NCI-H2107 treated with DMSO at 0.1 percent for 48 hours (cell line): Measurements from ENCODE around the gene PADI2.

ENCODE experiments used
- DNase-seq: peaks from one replicate; lab custom pipeline; 2025; ENCODE audit not compliant: unreplicated experiment; lab: John Stamatoyannopoulos, UW

PADI2 gene

GRCh38 chr1:17119076-17119772 is at the start of gene PADI2:
Gene PADI2, minus strand, starts transcription at chr1:17119451. Its CDS starts 80 bp downstream, at chr1:17119371.
- DNase-seq, result no peak

DNA sequence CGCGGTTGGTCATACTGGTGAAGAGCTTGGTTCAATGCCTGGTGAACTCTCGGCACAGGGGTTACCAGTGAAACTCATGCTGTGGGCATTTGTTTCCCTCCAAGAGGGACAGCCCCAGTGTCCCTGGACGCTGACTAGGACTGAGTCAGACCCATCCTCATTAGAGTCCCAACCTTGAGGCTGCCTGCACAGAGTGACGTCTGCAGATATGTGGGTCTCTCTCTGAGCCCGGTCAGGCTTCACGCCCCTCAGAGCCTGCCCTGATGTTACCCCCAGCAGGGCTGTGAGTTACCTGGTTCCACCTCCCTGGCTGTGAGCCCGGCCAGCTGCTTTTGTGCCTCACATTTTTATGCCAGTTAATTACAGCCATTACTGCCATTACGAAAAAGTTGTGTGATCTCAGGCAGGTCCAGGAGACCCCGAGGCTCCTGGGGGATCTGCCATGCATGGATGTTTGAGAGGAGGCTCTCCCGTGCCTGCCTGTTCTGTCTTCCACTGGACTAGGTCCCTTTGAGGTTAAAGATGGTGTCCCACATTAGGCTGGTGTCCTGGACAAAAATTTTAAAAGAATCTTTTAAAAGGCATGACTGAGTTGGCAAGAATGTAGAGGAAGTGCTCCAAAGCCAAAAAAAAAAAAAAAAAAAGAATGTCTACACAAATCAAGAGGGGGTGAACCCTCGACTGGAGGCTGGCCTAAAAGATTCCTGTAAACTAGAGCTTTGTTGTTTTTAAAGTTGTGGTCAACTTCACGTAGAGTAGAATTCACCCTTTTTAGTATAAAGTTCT is 49.0 kb upstream of the PADI2 start:
- DNase-seq, result no peak

DNA sequence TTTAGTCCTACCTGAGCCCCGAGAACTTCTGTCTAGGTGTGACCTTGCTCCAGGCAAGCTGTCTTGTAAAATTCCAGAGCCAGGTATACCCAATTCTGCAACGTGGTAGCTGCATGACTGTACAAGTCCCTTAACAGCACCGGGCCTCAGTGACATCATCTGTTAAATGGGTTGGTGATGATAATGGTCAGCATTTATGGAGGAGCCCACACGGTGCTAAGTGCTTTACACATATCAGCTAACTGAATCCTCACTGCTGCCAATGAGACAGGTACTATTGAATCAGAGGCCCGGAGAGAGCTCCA is 48.5 kb upstream of the PADI2 start:
- DNase-seq, result no peak

DNA sequence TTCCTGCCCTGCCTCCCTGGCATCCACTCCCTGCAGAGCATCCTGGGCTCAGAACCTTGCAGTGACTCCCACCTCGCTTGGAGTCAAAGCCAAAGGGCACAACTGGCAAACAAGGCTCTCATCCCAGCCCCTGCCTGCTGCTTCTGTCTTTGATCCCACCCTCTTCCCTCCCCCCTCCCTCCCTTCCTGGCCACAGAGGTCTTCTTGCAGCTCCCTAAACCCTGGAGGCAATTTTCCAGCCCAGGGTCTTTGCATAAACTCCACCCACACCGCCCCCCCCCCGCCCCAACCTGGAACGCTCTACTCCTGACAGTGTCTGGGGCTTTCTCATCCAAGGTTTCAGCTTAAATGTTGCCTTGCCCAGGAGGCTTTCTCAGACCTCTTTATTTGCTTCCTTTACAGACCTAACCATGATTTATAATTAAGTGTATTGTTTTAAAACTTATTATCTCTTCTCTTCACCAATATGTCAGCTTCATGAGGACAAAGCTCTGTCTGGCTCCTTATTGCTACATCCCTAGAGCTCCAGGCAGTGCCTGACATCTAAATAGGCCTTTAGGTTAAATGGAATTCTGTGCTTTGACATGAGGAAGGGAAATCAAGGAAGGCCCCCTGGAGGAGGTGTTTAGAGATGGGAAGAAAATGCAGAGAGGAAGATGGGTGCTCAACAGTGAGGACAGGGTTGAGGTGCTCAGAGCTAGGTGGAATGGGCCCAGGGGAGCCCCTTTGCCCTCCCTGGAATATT is 48.0 kb upstream of the PADI2 start:
- DNase-seq, result no peak

DNA sequence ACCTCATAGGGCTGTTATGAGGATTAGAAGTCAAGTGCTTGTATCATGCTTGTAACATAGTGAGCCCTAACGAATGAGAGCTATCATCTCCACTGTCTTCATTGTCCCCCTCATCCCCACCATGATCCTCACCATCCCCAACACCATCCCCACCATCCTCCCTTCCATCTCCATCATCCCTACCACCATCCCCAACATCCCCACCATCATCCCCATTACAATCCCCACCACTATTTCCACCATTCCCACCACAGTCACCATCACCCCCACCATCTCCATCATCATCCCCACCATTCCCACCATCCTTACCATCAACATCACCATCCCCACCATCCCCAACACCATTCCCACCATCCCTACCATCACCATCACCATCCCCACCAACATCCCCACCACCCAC is 46.6 kb upstream of the PADI2 start:
- no peak for DNase-seq

GRCh38 chr1:17163789-17164666 is 44.8 kb upstream of the PADI2 start:
- no peak for DNase-seq

GRCh38 chr1:17163371-17163770 is 44.1 kb upstream of the PADI2 start:
- DNase-seq, result no peak

DNA sequence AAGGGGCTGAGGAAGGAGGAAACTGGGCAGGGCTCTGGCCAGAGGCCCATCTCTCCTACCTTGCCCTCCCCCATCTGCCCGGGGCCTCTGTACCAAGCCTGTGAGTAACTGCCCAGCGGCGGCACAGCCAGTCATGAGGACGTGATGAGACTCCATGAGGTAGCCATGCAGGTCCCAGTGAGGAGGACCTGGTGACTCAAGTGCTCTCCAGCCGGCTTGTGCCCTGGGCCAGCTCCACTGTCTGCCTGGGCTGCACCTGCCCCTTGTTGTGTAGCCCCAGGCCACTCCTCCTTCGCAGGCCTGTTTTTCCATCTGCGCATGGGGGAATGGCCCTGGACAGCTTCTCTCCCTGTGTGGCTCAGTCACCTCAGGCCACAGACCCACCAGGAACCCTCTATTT is 43.7 kb upstream of the PADI2 start:
- DNase-seq, result no peak

DNA sequence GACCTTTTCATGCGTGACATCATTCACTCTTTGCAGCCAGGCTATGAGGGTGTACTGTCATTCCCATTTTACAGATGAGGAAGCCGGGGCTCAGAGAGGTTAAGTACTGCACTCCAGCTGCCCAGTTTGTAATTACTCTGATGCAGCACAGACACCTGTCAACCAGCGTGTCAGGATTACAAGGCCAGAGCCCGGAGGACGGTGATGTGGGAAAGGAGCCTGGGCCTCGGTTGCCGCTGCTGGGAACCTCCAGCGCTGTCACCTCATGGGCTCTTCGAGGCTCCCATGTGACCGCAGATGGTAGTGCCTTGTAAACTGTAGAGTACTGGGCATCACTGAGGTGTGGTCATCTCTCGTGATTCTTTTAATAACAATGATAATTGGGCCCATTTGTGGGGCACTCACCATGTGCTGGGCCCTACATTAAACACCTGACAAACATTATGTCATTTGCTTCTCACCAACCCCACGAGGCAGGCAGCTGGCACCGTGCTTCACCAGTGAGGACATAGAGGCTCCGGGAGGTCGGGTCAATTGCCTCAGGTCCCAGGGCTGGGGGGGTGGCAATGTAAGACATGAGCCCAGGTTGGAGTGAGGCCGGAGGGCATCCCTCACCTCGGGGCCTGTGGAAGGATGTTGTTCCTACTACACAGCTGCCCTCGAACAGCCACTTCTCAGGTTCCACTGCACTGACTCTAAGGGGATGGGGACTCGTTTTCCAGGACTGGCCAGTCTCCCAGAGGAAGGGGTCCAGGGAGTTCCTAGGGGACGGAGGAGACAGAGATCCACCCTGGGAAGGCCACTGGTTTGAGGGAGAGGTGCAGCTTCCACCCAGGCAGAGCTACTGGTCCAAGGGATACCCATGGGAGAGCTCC is 42.9 kb upstream of the PADI2 start:
- no peak for DNase-seq

GRCh38 chr1:17161137-17161740 is 42.0 kb upstream of the PADI2 start:
- DNase-seq, result no peak

DNA sequence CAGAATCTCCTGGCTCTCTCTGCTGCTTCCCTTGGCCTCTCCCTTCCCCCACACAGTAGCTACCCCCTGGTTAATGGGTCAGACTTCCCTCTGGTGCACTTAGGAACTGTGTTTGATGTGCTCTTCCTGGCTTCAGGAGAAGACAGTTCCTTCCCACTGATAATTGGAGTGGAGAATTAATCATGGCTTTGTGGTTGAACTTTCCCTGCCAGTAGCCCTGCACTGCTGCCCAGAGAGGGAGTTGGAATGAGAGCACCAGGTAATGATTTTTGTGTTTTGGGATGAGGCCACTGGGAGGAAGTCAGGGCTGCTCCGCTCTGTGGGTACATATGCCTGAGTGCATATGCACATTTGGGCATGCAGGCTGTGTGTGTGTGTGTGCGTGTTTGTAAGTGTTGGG is 39.7 kb upstream of the PADI2 start:
- no peak for DNase-seq

DNA sequence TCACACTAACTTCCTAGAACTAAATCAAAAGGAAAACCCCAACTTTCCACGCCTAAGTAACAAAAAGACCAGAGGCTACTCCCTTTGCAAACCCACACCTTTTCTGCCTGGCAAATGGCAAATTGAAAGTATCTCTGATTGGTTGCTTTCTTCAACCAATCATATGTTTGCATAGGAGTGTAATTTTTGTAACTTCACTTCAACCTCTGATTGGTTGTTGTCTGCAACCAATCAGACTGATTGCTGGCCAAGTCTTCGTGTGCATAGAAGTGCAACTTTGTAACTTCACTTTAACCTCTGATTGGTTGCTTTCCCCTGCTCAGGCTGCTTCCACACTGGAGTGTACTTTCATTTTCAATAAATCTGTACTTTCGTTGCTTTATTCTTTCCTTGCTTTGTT is 36.9 kb upstream of the PADI2 start:
- DNase-seq, result no peak

DNA sequence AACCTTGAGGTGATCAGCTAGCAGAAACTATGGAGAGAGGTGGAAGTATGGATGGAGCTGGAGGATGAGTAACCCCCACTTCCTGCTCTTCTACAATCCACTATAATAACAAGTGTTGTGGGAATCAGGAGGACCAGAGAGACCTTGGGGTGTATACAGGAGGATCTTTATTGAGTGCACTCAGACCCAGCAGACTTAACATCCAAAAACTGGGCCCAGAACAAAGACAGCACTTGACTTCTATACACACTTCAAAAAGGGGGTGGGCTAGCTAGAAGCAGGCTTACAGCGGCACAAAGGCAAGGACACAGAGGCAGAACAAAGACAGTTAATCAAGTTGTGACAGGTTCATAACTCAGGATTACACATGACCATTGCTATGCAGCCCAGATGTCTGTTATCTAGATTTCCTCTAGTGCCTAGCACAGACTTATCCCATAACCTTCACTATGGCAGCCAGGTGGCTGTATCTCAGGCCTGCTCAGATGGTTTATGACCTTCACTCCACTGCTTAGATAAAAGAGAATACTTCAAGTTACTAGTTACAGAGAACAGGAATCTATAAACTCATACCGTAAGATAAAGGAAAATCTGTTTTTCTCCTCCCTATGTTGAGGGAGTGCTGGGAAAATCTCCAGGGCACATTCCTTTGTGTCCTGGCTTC is 36.1 kb upstream of the PADI2 start:
- DNase-seq, result no peak

GRCh38 chr1:17149771-17150170 is 30.5 kb upstream of the PADI2 start:
- no peak for DNase-seq

- DNase-seq, result no peak
These were observed 29.8 kb upstream of the PADI2 start for GRCh38 chr1:17148950-17149608.

DNA sequence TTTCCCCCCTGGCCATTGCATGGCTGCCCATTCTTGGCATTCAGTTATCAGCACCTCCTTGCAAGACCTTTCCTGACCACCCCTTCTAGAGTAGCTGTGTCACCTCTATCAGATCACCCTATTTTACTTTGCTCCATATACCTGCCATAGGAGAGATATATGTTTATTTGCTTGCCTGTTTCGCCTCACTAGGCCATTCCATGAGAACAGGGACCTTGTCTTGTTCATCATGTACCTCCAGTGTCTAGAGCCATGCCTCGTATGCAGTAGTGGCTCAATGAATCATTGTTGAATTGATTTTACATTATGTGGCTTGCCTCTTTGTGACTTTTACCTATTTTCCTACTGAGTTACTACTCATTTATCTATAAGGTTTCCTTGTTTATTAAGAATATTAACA is 26.4 kb upstream of the PADI2 start:
- DNase-seq, result no peak

DNA sequence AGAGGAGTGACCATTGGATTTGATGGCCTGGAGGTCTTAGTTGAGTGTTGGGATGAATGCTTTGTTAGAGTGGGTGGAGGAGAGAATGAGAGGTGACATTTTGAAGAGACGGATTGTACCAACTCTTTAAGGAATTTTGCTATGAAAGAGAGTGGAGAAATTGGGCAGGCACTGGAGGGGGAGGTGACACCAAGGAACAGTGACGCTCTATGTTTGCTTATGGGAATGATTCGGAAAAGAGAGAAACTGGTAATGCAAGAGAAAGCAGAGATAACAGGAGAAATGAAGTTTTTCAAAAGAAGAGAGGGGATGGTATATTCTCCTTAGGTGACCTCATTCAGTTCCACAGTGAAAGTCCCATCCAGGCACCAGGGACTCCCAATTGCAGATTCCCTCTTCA is 24.5 kb upstream of the PADI2 start:
- DNase-seq, result no peak

DNA sequence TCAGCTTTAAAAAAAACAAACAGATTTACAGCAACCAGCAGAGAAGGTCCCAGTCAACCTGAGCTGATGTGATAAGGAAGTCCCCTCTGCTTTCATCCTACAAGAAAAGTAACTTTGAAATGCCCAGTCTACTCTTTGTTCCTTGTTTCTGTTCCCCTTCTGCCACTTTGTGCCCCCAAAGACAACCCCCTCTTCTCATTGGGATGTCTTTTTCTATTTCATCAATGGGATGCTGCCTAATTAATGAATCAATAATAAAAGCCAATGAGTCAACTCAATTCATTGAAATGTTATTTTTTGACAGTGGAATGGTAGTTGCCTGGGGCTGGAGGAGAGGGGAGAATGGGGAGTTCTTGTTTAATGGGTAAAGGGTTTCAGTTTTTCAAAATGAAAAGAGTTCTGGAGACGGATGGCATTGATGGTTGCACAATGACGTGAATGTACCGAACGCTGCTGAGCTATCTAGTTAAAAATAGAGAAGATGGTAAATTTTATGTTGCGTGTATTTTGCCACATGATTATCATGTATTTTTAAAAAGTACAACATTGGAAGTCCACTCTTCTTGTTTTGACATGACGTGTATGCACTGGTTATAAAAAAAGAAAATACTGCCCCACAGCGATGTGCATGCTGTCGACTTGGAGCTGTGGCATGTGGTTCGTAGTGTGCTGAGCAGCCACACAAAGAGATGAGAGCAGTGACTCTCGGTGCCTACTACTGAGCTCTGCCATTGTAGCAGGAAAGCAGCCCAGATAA is 22.4 kb upstream of the PADI2 start:
- no peak for DNase-seq
